Esophagus squamous epithelium (tissue), 5 donors: ENCODE results near the gene ADCYAP1R1. TPM values are rescaled to one million over a fixed set of nuclear protein-coding genes. Genes with fewer than 3 reads are reported as not detected.

ENCODE experiments used
- DNase-seq: peaks from one replicate; lab custom pipeline; 2025; lab: John Stamatoyannopoulos, UW
- H3K27ac ChIP-seq, 4 donors: fragments of 200-600 bp; sonication (generic); one replicate each; pipeline ENCODE4 v1.5.1; 2016 to 2019; ENCODE audit warnings: mild to moderate bottlenecking in 1 of 4
- H3K27me3 ChIP-seq, 4 donors: fragments of 200-600 bp; sonication (generic); 1 replicate in 3 of 4; 2 replicates in 1 of 4; pipeline versions ENCODE4 v1.5.1 to v1.6.0; 2017 to 2021; ENCODE audit warnings: antibody characterized with exemption in 1 of 4
- H3K36me3 ChIP-seq, 3 donors: fragments of 200-600 bp; sonication (generic); one replicate each; pipeline ENCODE4 v1.5.1; 2016 to 2019
- H3K4me1 ChIP-seq, 3 donors: fragments of 200-600 bp; sonication (generic); one replicate each; pipeline ENCODE4 v1.5.1; 2017 to 2019
- H3K4me3 ChIP-seq, 4 donors: fragments of 200-600 bp; sonication (generic); 1 replicate in 3 of 4; 2 replicates in 1 of 4; pipeline ENCODE4 v1.5.1; 2016 to 2019; ENCODE audit warnings: mild to moderate bottlenecking in 2 of 4, moderate library complexity in 1 of 4
- H3K9me3 ChIP-seq, 3 donors: fragments of 200-600 bp; sonication (generic); one replicate each; pipeline ENCODE4 v1.5.1; 2016 to 2019
- CTCF ChIP-seq, 6 experiments: fragments of 450-650 bp in 4 of 6; fragments of 200-600 bp in 2 of 6; sonication (generic) in 2 of 6; IDR thresholded peaks; one replicate each; pipeline ENCODE4 v1.5.1; 2016 to 2019; ENCODE audit warnings: antibody characterized with exemption in 6 of 6, mild to moderate bottlenecking in 4 of 6, moderate library complexity in 4 of 6
- POLR2A ChIP-seq, 4 donors: fragments of 450-650 bp; IDR thresholded peaks; one replicate each; pipeline ENCODE4 v1.6.1; 2017; ENCODE audit warnings: antibody characterized with exemption in 4 of 4, mild to moderate bottlenecking in 4 of 4, moderate library complexity in 3 of 4
- WGBS, 2 donors: methylation state at CpG; one replicate each; pipeline ENCODE4 v1.1.5; 2018; 5-methylcytosine and 5-hydroxymethylcytosine counted together
- intact Hi-C: fragments of 100-400 bp; cut with DNase I; formaldehyde crosslinking; loops from one replicate; pipeline ENCODE4 v1.15.0; 2022
- total RNA-seq, 4 donors: library from RNA; depleted of rRNA; stranded (reverse); fragments of >200 nt; gene quantifications; one replicate each; pipeline ENCODE4 v1.1.0, GENCODE V29; 2016
- donor health status: DM: yes; HTN: yes; CAD: no.

ADCYAP1R1 gene
- total RNA-seq, 4 donors from 2014 or later, result 0.15 to 10.5 (median 0.20) TPM

GRCh38 chr7:31099451-31100444, 47.6 kb downstream of the ADCYAP1R1 start:
- H3K27me3 ChIP-seq, result peaks cover 0 to 20% (median 0%) of the 10 kb centered on the region in 4 donors
- no peak overlapping the region for H3K4me3 ChIP-seq
- intact Hi-C loops, result no loop called here
- no peak overlapping the region for H3K27ac ChIP-seq
- TF ChIP-seq CTCF (IDR thresholded peaks at IDR 0.05), result no peak
- TF ChIP-seq POLR2A (IDR thresholded peaks at IDR 0.05), result no peak
- H3K9me3 ChIP-seq, result no peaks in the 10 kb centered on the region
- DNase-seq, result no peak
- 76 to 88% methylated on average over 9 to 11 of the region's 20 CpGs for WGBS, 2 donors
- no peaks in the 10 kb centered on the region for H3K4me1 ChIP-seq
- H3K36me3 ChIP-seq, result no peaks in the 10 kb centered on the region

GRCh38 chr7:31100445-31100844, 48.3 kb downstream of the ADCYAP1R1 start:
- H3K4me1 ChIP-seq, result no peaks in the 10 kb centered on the region
- no peak for DNase-seq
- H3K36me3 ChIP-seq, result no peaks in the 10 kb centered on the region
- H3K27ac ChIP-seq, result no peak overlapping the region
- TF ChIP-seq POLR2A (IDR thresholded peaks at IDR 0.05), result no peak
- TF ChIP-seq CTCF (IDR thresholded peaks at IDR 0.05), result no peak
- H3K27me3 ChIP-seq, result peaks cover 0 to 18% (median 0%) of the 10 kb centered on the region in 4 donors
- H3K9me3 ChIP-seq, result no peaks in the 10 kb centered on the region
- WGBS, 2 donors, result 56 to 58% methylated on average over 2 of the region's 2 CpGs
- H3K4me3 ChIP-seq, result no peak overlapping the region
- intact Hi-C loops, result no loop called here

- Histone ChIP-seq H3K4me3 (no peak overlapping the region), H3K36me3 (no peaks in the 10 kb centered on the region), H3K9me3 (no peaks in the 10 kb centered on the region), H3K27me3 (peaks cover 0 to 13% (median 0%) of the 10 kb centered on the region in 4 donors), H3K27ac (no peak overlapping the region), H3K4me1 (no peaks in the 10 kb centered on the region)
- intact Hi-C loops, result no loop called here
- DNase-seq, result no peak
- WGBS, 2 donors, result 66% methylated on average over 3 of the region's 3 CpGs; no CpG with 5 or more reads in 1 of the 2 donors
- TF ChIP-seq CTCF (IDR thresholded peaks at IDR 0.05) (no peak), POLR2A (IDR thresholded peaks at IDR 0.05) (no peak)
These were observed 48.8 kb downstream of the ADCYAP1R1 start for GRCh38 chr7:31100871-31101270.

GRCh38 chr7:31101544-31101943, 49.4 kb downstream of the ADCYAP1R1 start:
- Histone ChIP-seq H3K4me3 (no peak overlapping the region), H3K27ac (no peak overlapping the region), H3K27me3 (peaks cover 0 to 7% (median 0%) of the 10 kb centered on the region in 4 donors), H3K36me3 (no peaks in the 10 kb centered on the region), H3K9me3 (no peaks in the 10 kb centered on the region), H3K4me1 (no peaks in the 10 kb centered on the region)
- intact Hi-C loops, result no loop called here
- no peak for TF ChIP-seq CTCF (IDR thresholded peaks at IDR 0.05)
- no peak for TF ChIP-seq POLR2A (IDR thresholded peaks at IDR 0.05)
- DNase-seq, result no peak
- 14 to 81% methylated on average over 1 to 3 of the region's 5 CpGs for WGBS, 2 donors
